CD4-positive, alpha-beta T cell treated with Interleukin-4 for 1 hour (primary cell): Measurements from ENCODE around the gene HMBS.
"Not testable (repeated sequence)": the region's sequence is repeated elsewhere in the genome, so short reads cannot be mapped to it uniquely, and the experiment has no call there.

ENCODE experiments used
- DNase-seq, 2 donors: peaks; one replicate each; pipeline ENCODE4 v3.0.0-alpha.2; 2020 to 2022

HMBS gene

GRCh38 chr11:119103161-119103664, 18.5 kb downstream of the HMBS start:
- DNase-seq, result not testable (repeated sequence)

DNA sequence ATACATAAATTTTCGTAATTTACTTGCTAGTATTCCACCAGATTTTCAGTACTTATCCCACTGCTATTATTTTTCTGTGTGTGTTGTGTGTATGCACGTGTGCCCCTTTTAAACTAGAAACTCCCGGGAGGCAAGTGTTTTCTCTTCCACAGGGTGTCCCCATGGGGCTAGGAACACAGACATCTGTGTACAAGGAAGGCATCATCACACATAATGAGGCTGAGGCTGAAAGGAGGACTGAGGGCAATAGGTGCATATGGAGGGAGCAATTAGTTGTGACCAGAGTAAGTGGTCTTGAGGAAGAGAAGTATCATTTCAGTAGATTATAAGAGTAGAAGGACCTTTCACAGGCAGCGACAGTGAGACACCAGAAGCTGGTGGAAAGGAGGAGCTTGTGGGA, 19.1 kb downstream of the HMBS start:
- DNase-seq, result no peak

GRCh38 chr11:119106564-119107537, 22.2 kb downstream of the HMBS start, which contains the start of gene C2CD2L:
Gene C2CD2L (plus strand): TSS chr11:119107344. CDS start chr11:119107742, 398 bp downstream.
- DNase-seq, result peak; percentile 90 to 92

GRCh38 chr11:119107538-119108145, 23.0 kb downstream of the HMBS start:
- DNase-seq, result no peak

DNA sequence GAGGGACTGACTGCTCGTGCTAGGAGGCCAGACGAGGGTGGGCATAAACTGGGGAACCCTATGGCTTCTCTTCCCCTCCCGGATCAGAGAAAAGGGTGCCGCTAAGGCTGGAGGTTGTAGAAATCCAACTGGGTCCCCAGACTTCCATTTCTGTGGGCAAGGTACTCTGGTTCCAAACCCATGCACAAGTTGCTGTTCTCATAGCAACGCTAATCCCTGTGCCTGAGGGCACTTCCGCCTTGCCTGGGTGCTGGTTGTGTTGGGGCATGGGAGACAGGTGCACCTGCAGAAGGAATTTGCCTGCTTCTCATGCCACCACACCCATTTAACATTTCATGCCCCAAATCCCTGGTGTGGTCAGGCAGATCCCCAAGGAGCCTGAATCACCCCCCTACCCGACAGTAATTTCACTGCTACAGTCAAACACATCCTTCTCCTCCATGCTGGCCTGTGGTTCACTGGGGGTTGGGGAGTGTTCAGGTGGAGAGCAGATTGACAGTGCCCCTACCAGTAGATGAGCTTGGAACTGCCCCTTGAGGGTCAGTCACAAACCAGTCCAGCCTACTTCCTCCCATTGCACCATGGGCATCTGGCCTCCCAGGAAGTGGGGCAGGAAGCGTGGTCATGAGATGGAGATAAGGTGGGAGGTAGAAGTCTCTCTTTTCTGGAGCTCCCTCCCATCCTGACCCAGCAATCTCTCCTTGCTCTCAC, 23.6 kb downstream of the HMBS start:
- peak; percentile 36 to 37 for DNase-seq

GRCh38 chr11:119108857-119109221, 24.2 kb downstream of the HMBS start:
- DNase-seq, result no peak

DNA sequence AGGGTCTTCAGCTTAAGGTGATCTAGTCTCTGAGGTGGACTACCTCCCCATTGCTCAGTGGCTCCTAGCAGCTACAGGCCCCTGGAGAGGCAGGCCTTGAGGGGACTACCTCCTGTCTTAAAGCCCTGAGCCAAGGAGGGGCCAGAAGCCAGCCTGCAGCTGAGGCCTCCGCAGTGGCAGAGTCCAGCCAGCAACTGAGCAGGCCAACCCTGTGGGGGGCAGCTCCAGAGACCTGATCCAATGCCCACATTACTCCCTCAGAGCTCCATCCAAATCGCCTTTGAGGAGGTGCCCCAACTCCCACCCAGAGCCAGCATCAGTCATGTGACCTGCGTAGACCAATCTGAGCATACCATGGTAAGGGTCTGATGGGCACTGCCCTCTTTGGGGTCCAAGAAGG, 25.2 kb downstream of the HMBS start:
- no peak for DNase-seq

DNA sequence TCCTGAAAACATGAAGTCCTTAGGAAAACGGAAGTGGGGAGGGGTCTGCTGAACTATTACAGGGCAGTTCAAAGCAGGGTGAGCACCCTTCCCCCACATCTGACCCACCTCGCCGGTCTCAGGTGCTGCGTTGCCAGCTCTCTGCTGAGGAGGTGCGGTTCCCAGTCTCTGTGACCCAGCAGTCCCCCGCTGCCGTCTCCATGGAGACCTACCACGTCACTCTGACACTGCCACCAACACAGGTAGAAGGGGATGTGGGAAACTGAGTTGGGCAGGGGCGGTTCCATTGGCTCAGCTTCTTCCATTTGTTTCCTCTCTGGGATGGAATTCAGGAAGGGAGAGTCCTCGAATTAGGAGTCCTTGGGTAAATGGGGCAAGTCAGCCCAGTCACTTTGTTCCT, 25.8 kb downstream of the HMBS start:
- DNase-seq, result no peak

DNA sequence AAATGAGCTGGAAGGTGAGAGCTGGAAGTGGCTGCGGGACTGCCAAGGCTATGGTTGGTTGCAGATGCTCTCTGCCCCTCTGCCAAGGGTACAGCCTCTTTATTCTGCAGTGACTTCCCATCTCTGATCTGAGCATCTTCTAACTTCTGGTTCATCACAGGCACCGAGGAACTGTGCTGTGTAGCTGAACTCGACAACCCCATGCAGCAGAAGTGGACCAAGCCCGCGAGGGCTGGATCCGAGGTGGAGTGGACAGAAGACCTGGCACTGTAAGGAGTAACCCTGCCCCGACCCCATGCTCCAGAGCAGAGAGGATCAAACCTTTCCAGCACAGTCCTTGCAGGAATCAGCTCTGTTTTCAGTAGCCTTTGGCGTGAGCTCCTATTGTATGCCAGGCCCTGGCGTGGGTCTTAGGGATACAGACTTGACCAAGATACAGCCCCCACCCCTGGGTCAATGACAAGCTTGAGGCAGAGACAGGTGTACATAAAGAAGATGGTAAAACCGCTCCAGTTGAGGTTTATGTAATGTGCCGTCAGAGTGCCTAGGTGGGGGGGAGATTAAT, 26.8 kb downstream of the HMBS start:
- no peak for DNase-seq

- no peak for DNase-seq
These were observed 27.8 kb downstream of the HMBS start for GRCh38 chr11:119112314-119113020.

GRCh38 chr11:119113716-119114115, 29.0 kb downstream of the HMBS start:
- no peak for DNase-seq

DNA sequence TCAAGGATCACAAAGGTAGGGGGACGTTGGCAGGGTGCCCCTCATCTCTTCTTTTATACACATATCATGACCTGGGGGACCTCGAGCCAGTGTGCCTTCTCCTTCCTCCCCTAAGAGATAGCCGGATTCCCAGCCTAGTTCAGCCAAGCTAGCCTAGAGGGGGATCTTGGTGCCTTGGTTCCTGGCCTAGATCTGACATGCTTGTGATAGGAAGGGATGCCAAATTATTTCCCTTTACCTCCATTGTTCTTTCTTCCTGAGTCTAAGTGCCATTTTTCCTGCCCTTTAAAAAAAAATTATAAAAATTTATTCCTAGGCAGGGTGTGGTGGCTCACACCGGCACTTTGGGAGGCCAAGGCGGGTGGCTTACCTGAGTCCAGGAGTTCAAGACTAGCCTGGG, 29.7 kb downstream of the HMBS start:
- no peak for DNase-seq

DNA sequence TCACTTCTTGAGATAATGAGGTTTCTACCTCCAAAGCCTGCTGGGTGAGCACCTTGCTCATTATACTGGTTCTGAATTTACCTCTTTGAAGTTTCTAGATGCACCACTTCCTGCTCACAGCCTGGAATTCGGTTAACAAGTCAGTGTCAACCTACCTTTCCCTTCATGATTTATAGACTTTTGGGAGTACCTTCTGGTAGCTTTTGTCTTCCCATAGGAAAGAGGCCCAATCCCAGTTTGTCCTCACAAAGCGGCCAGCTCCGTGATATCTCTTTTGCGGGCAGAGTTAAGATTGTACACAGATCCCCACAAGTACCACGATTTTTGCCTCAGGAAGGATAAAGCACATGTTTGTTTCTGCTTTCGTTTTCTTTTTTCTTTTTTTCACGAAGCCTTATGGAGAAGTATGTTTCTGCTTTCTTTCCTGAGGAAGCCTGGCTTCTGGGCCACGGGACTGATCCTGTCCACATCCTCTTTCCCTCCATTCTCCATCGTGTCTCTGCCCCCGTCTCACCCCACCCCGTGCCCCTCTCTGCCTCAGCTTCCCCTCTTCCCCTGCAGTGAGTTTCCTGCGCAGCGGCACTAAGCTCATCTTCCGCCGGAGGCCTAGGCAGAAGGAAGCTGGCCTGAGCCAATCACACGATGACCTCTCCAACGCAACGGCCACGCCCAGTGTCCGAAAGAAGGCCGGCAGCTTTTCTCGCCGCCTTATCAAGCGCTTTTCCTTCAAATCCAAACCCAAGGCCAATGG, 31.0 kb downstream of the HMBS start:
- peak; percentile 49 to 52 for DNase-seq

DNA sequence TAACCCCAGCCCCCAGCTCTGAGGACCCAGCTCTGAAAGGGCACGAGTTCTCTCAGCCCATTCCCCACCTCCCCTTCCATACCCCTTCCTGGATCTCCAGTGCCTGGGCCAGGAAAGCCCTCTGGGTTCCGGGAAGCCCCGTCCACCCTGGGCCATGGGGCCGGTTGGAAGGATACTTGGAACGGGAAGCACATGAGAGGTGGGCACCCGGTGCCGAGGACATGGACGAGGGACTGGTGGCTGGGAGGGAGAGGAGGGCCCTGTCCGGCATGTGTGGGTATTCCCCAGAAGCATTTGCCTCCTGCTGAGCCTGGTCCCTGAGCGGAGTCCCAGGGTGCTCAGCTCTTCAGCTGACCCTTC, 31.5 kb downstream of the HMBS start:
- DNase-seq, result no peak

DNA sequence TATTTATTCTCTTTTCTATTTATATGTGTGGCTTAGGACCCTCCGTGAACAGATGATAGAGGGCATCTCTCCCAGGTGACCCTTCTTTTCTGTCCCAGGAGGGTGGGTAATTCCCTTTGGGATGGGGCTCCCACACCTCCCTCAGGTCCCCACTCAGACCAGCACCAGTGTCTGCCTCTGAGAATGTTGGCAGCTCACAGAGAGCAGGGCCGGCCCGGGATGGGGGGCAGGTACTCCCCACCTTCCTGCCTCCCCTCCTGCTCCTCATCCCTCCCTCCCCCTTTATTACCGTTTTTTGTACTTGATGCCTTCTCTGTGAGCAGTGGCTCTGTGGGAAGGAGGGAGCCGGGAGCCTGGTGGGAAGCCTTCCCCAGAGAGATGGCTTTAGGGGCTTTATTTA, 31.9 kb downstream of the HMBS start:
- no peak for DNase-seq

- DNase-seq, result no peak
These were observed 32.5 kb downstream of the HMBS start for GRCh38 chr11:119117004-119117706.

- DNase-seq, result no peak
These were observed 33.5 kb downstream of the HMBS start for GRCh38 chr11:119118227-119118626.

GRCh38 chr11:119118946-119119345, 34.3 kb downstream of the HMBS start:
- no peak for DNase-seq

DNA sequence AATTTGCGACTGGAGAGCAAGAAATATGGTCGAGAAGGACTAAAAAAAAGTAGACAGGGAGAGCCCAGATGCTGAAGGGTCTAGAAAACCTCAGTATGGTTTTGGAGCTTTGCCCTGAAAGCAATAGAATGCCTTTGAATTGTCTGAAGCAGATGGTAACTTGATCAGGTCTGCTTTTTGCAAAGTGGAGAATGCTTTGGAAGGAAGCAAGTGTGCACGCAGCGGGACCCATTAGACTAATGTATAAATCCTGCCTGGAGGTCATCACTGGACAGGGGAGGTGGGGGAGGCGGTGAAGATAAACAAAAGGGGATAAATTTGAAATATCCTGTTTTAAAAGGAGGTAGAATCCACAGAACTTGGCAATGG, 35.9 kb downstream of the HMBS start:
- DNase-seq, result no peak

DNA sequence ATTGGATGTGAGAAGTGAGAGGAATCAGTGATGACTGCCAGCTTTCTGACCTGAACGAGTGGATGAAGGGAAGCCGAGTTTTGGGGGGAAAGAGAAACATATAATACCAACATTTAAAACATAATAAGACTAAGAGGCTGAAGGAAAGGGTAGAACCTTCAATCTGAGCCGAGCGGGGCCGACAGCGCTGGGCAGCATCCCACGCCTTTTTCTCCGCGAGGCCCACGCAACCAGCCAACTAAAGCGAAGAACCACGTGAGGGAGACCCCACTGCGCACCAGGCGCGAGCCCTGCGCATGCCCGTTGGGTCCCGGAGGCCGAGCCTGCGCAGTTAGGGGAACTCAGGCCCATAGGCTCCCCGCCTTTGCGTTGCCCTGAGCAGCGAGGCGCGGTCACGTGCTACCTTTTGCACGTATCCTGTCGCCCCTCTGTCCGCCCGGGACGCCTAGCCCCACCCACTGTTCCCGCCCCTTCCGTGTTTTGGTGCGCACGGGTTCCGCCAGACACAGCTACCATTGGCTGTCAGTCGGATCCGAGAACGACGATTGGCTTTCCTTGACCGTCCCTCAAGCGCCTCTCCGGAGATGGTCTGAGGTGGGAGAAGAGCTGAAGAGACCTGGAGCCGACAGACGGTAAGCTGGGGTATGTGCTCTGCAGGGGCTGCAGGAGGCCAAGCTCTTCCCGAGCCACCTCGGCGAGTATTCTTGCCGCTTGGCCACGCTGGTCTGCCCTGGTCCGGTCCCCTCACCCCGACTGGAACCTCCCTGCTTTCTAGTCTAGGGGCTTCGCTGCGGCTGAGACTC, 36.5 kb downstream of the HMBS start, which contains the start of gene HINFP:
Gene HINFP (plus strand): TSS at position 573 of the 803 bp plus-strand sequence. CDS start 5,365 bp downstream, outside the sequence.
- DNase-seq, result peak; percentile 100
